ENCODE data around the gene ENAH. TPM values are rescaled to one million over a fixed set of nuclear protein-coding genes. Genes with fewer than 3 reads are reported as not detected.

Gene ENAH
- polyA plus RNA-seq, 1 of the 3 experiments (the other 2 are of a cell fraction) = 48.9 TPM

DNA sequence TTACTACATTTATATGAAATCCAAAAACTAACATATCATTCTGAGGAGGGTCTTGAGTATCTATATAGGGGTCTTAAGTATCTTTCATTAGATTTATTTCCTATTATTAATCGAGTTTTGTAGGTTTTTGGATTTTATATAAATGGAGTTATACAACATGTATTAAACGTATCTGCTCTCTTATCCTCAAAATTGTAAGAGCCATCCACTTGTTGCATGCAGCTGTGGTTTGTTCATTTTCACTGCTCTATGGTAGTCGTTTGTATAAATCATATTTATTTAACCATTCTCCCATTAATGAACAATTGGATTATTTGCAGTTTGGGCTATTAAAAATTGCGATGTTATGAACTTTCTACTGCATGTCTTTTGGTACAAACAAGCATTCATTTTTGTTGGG, 97.1 kb downstream of the ENAH start:
- peaks cover 20% of the 10 kb centered on the region for H3F3A ChIP-seq (replicated peaks; ENCODE audit: insufficient read depth)

More for the DNA sequence above, 97.1 kb downstream of the ENAH start:
- H3K27me3 ChIP-seq (ENCODE audit: insufficient read depth) = no peaks in the 10 kb centered on the region
- WGBS (ENCODE audit: low lambda C conversion rate) = 96% methylated on average over 4 of the region's 4 CpGs
- H3K4me3 ChIP-seq (ENCODE audit: low read depth in 2 of 2, low read length in 1 of 2) = no peak overlapping the region
- peaks cover 53 to 65% of the 10 kb centered on the region in 2 experiments for H3K36me3 ChIP-seq (replicated peaks in 1 of 2; ENCODE audit: control insufficient read depth in 1 of 2, insufficient read depth in 2 of 2, low read length in 1 of 2)
- H3K4me2 ChIP-seq = no peak overlapping the region
- no peaks in the 10 kb centered on the region for H3K9me2 ChIP-seq
- H3K9me3 ChIP-seq = no peaks in the 10 kb centered on the region; the same call in 1 of the 2 replicates
- H3K79me2 ChIP-seq (ENCODE audit: insufficient read depth) = peaks cover 94% of the 10 kb centered on the region; the same call in 1 of the 2 replicates
- no peak overlapping the region for H3K9ac ChIP-seq
- no peak overlapping the region for H2AFZ ChIP-seq (ENCODE audit: low read depth)
- CTCF ChIA-PET = interaction anchor here (1.2 to 8.8 kb wide), 4 partner anchors 9 to 431 kb away, joined by 3 to 95 read pairs (median 3); no protein-coding TSS in a partner anchor
- TF ChIP-seq GATA2 (CRISPR knock-in tag; IDR thresholded peaks at IDR 0.05) = no peak
- TF ChIP-seq, protein P1, sequence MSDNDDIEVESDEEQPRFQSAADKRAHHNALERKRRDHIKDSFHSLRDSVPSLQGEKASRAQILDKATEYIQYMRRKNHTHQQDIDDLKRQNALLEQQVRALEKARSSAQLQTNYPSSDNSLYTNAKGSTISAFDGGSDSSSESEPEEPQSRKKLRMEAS (IDR thresholded peaks at IDR 0.05; ENCODE audit: low read depth) = no peak
- TF ChIP-seq TCF12 (IDR thresholded peaks at IDR 0.05) = no peak
- TF ChIP-seq YY1 (IDR thresholded peaks at IDR 0.05; ENCODE audit: low read depth) = no peak
- TF ChIP-seq, protein P2, sequence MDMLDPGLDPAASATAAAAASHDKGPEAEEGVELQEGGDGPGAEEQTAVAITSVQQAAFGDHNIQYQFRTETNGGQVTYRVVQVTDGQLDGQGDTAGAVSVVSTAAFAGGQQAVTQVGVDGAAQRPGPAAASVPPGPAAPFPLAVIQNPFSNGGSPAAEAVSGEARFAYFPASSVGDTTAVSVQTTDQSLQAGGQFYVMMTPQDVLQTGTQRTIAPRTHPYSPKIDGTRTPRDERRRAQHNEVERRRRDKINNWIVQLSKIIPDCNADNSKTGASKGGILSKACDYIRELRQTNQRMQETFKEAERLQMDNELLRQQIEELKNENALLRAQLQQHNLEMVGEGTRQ (IDR thresholded peaks at IDR 0.05; ENCODE audit: borderline replicate concordance, low read depth, low read length) = no peak
- no peak for TF ChIP-seq SIN3A (IDR thresholded peaks at IDR 0.05; ENCODE audit: borderline replicate concordance, low read depth, low read length)
- TF ChIP-seq FOXJ3 (CRISPR knock-in tag; IDR thresholded peaks at IDR 0.05) = no peak
- TF ChIP-seq MXI1 (IDR thresholded peaks at IDR 0.05; ENCODE audit: low read depth, low read length) = no peak
- no peak for TF ChIP-seq REST (IDR thresholded peaks at IDR 0.05; ENCODE audit: low read depth, low read length)
- TF ChIP-seq FOSL2 (IDR thresholded peaks at IDR 0.05; ENCODE audit: borderline replicate concordance, low read depth) = no peak
- no peak for TF ChIP-seq FOXM1 (IDR thresholded peaks at IDR 0.05; ENCODE audit: low read depth)
- H3K27ac ChIP-seq (ENCODE audit: low read depth in 2 of 2, low read length in 1 of 2) = no peak overlapping the region
- H4K20me1 ChIP-seq (ENCODE audit: insufficient read depth) = peaks cover 4% of the 10 kb centered on the region
- H3K4me1 ChIP-seq (ENCODE audit: control insufficient read depth in 1 of 2, insufficient read depth in 2 of 2, low read depth in 1 of 2, low read length in 1 of 2) = no peaks in the 10 kb centered on the region; a peak in 1 of 4 replicates
- no peak for DNase-seq
- POLR2A ChIA-PET = no interaction called here
